Measurements from ENCODE around the gene RAD18.

Gene RAD18

GRCh38 chr3:8891774-8892173 is 71.5 kb downstream of the RAD18 start:
- H3K4me3 ChIP-seq (ENCODE audit: low read depth, low read length), result no peak overlapping the region
- no peak for DNase-seq (ENCODE audit: low read depth)
- TF ChIP-seq CTCF (IDR thresholded peaks at IDR 0.05; ENCODE audit: insufficient read depth, low read depth, low read length, missing control alignments), result no peak

- no peak for TF ChIP-seq CTCF (IDR thresholded peaks at IDR 0.05; ENCODE audit: insufficient read depth, low read depth, low read length, missing control alignments)
- no peak overlapping the region for H3K4me3 ChIP-seq (ENCODE audit: low read depth, low read length)
- DNase-seq (ENCODE audit: low read depth), result no peak
These were observed 72.0 kb downstream of the RAD18 start for GRCh38 chr3:8891303-8891702.

- no peak for TF ChIP-seq CTCF (IDR thresholded peaks at IDR 0.05; ENCODE audit: insufficient read depth, low read depth, low read length, missing control alignments)
- DNase-seq (ENCODE audit: low read depth), result no peak
- no peak overlapping the region for H3K4me3 ChIP-seq (ENCODE audit: low read depth, low read length)
These were observed 74.9 kb downstream of the RAD18 start for GRCh38 chr3:8888301-8888915.

GRCh38 chr3:8887435-8888300 is 75.6 kb downstream of the RAD18 start:
- TF ChIP-seq CTCF (IDR thresholded peaks at IDR 0.05; ENCODE audit: insufficient read depth, low read depth, low read length, missing control alignments), result no peak
- DNase-seq (ENCODE audit: low read depth), result no peak
- H3K4me3 ChIP-seq (ENCODE audit: low read depth, low read length), result no peak overlapping the region

- DNase-seq (ENCODE audit: low read depth), result no peak
- no peak overlapping the region for H3K4me3 ChIP-seq (ENCODE audit: low read depth, low read length)
- TF ChIP-seq CTCF (IDR thresholded peaks at IDR 0.05; ENCODE audit: insufficient read depth, low read depth, low read length, missing control alignments), result no peak
These were observed 76.7 kb downstream of the RAD18 start for GRCh38 chr3:8886546-8886945.

- H3K4me3 ChIP-seq (ENCODE audit: low read depth, low read length), result no peak overlapping the region
- TF ChIP-seq CTCF (IDR thresholded peaks at IDR 0.05; ENCODE audit: insufficient read depth, low read depth, low read length, missing control alignments), result no peak
- no peak for DNase-seq (ENCODE audit: low read depth)
These were observed 77.5 kb downstream of the RAD18 start for GRCh38 chr3:8885536-8886316.
